Right lobe of liver (tissue), 4 donors: ENCODE results near the gene DNM3.

Source experiments
- CTCF ChIP-seq, 4 donors: fragments of 200-600 bp in 3 of 4; fragments of 450-650 bp in 1 of 4; IDR thresholded peaks; one replicate each; pipeline versions ENCODE4 v1.5.1 to v1.8.0; 2016 to 2022; ENCODE audit warnings: antibody characterized with exemption in 4 of 4, mild to moderate bottlenecking in 2 of 4
- POLR2A ChIP-seq: fragments of 450-650 bp; IDR thresholded peaks from one replicate; pipeline ENCODE4 v1.6.1; 2017; ENCODE audit warnings: antibody characterized with exemption, mild to moderate bottlenecking
- donor health status: DM: no; HTN: no; CAD: no.
- donor health status: DM: no; HTN: no; CAD: no.
- donor health status: DM: no; HTN: yes; CAD: no.

GRCh38 chr1:172279939-172280636 is 438.8 kb downstream of the DNM3 start:
- TF ChIP-seq CTCF (IDR thresholded peaks at IDR 0.05) (no peak), POLR2A (no peak)
